Cerebellar nuclear complex (tissue), 1 donor: Measurements from ENCODE around the gene MED10.

Experiments
- DNase-seq, 2 experiments: peaks; one replicate each; lab custom pipeline; 2025; lab: John Stamatoyannopoulos, UW

MED10 gene

GRCh38 chr5:6377905-6378765 is at the start of gene MED10:
Gene MED10 (minus strand): TSS chr5:6378547. CDS start chr5:6378483, 64 bp downstream.
- peak; percentile 33 to 41 for DNase-seq

GRCh38 chr5:6427694-6428093 is 49.3 kb upstream of the MED10 start:
- no peak for DNase-seq

GRCh38 chr5:6424700-6425099 is 46.4 kb upstream of the MED10 start:
- no peak for DNase-seq

- no peak for DNase-seq
These were observed 45.8 kb upstream of the MED10 start for GRCh38 chr5:6424110-6424659.

- DNase-seq = no peak
These were observed 45.2 kb upstream of the MED10 start for GRCh38 chr5:6423327-6424109.

- no peak for DNase-seq
These were observed 41.0 kb upstream of the MED10 start for GRCh38 chr5:6419340-6419852.

- DNase-seq = no peak
These were observed 40.4 kb upstream of the MED10 start for GRCh38 chr5:6418679-6419276.

- no peak for DNase-seq
These were observed 39.3 kb upstream of the MED10 start for GRCh38 chr5:6417657-6418056.

- DNase-seq = no peak
These were observed 34.5 kb upstream of the MED10 start for GRCh38 chr5:6412811-6413210.

- no peak for DNase-seq
These were observed 32.8 kb upstream of the MED10 start for GRCh38 chr5:6411141-6411540.

- DNase-seq = no peak
These were observed 32.1 kb upstream of the MED10 start for GRCh38 chr5:6410421-6410820.

GRCh38 chr5:6408627-6409446 is 30.5 kb upstream of the MED10 start:
- DNase-seq = no peak

- DNase-seq = no peak
These were observed 29.9 kb upstream of the MED10 start for GRCh38 chr5:6408260-6408596.

GRCh38 chr5:6407558-6408259 is 29.4 kb upstream of the MED10 start:
- DNase-seq = no peak

- no peak for DNase-seq
These were observed 27.2 kb upstream of the MED10 start for GRCh38 chr5:6405591-6405990.

GRCh38 chr5:6404129-6404528 is 25.8 kb upstream of the MED10 start:
- no peak for DNase-seq

GRCh38 chr5:6403416-6403815 is 25.1 kb upstream of the MED10 start:
- no peak for DNase-seq

GRCh38 chr5:6402939-6403338 is 24.6 kb upstream of the MED10 start:
- no peak for DNase-seq

- DNase-seq = no peak
These were observed 23.1 kb upstream of the MED10 start for GRCh38 chr5:6401410-6401809.

GRCh38 chr5:6399980-6400910 is 21.9 kb upstream of the MED10 start:
- no peak for DNase-seq
